Gastrocnemius medialis (tissue), 4 donors: ENCODE data around the gene NKX6-1.

Source experiments
- CTCF ChIP-seq, 5 experiments: fragments of 450-650 bp in 3 of 5; fragments of 200-600 bp in 2 of 5; sonication (generic) in 2 of 5; IDR thresholded peaks in 4 of 5; conservative IDR thresholded peaks in 1 of 5; 1 replicate in 4 of 5; 2 replicates in 1 of 5; pipeline ENCODE4 v1.5.1; 2016 to 2019; ENCODE audit warnings: antibody characterized with exemption in 5 of 5, mild to moderate bottlenecking in 3 of 5, moderate library complexity in 3 of 5
- POLR2A ChIP-seq, 2 donors: fragments of 450-650 bp; IDR thresholded peaks; one replicate each; pipeline ENCODE4 v1.6.1; 2017; ENCODE audit warnings: antibody characterized with exemption in 2 of 2, mild to moderate bottlenecking in 2 of 2, moderate library complexity in 2 of 2

- no peak for TF ChIP-seq CTCF (IDR thresholded peaks at IDR 0.05 in 4 of 5, conservative IDR thresholded peaks at IDR 0.05 in 1 of 5)
- TF ChIP-seq POLR2A (IDR thresholded peaks at IDR 0.05) = no peak
Observed at GRCh38 chr4:84493092-84493850, 5.8 kb downstream of the NKX6-1 start.
